A549 (cell line): ENCODE data around the gene FAM131C. TPM values are rescaled to one million over a fixed set of nuclear protein-coding genes. Genes with fewer than 3 reads are reported as not detected.
"Not testable (repeated sequence)": the region's sequence is repeated elsewhere in the genome, so short reads cannot be mapped to it uniquely, and the experiment has no call there.

Experiments used
- ATAC-seq, 2 experiments: fragments of 200-7000 bp in 1 of 2; fragments of >200 bp in 1 of 2; cut with Nextera tagmentation in 1 of 2; cut with Tn5 transposase in 1 of 2; 3 replicates each; pipeline versions ENCODE4 v1.8.0 to v1.9.1; 2018 to 2020; ENCODE audit warnings: mild to moderate bottlenecking in 1 of 2, moderate library complexity in 1 of 2
- CTCF ChIA-PET: fragments of 300-600 bp; sonication (Branson Sonifier 250); formaldehyde crosslinking; extraction: SDS; loops from one replicate; lab custom pipeline; 2021; ENCODE audit warnings: antibody characterized with exemption, inconsistent platforms; lab: Yijun Ruan, JAX
- POLR2A ChIA-PET: fragments of 350-600 bp; formaldehyde crosslinking; extraction: SDS; loops from one replicate; lab custom pipeline; 2021; ENCODE audit warnings: antibody characterized with exemption, inconsistent platforms; lab: Yijun Ruan, JAX
- DNase-seq, 2 experiments: peaks; one replicate each; pipeline versions ENCODE4 v3.0.0 to v3.0.0-alpha.2; 2011 to 2016; ENCODE audit warnings: low read depth in 1 of 2, low spot score in 1 of 2
- FAIRE-seq: peaks from 2 replicates; lab custom pipeline; 2011; peaks lifted over from hg19 to GRCh38; lab: Jason Lieb, UNC
- H3K27ac ChIP-seq, 2 experiments: fragments of >200 bp; sonication (Bioruptor Twin); formaldehyde crosslinking; 3 replicates each; pipeline ENCODE4 v1.5.1; 2016 to 2017
- H3K4me1 ChIP-seq: fragments of >200 bp; sonication (Bioruptor Twin); formaldehyde crosslinking; 3 replicates; pipeline ENCODE4 v1.6.1; 2016
- H3K4me2 ChIP-seq: fragments of >200 bp; sonication (Bioruptor Twin); formaldehyde crosslinking; 3 replicates; pipeline ENCODE4 v1.6.1; 2016
- H3K4me3 ChIP-seq: fragments of >200 bp; sonication (Bioruptor Twin); formaldehyde crosslinking; 3 replicates; pipeline ENCODE4 v1.5.1; 2016
- H3K9me3 ChIP-seq: fragments of >200 bp; sonication (Bioruptor Twin); formaldehyde crosslinking; 3 replicates; pipeline ENCODE4 v1.6.1; 2016
- CTCF ChIP-seq: fragments of >200 bp; sonication (Bioruptor Twin); formaldehyde crosslinking; IDR thresholded peaks from 3 replicates; pipeline ENCODE4 v1.5.1; 2016
- HDAC2 ChIP-seq: fragments of 200-600 bp; sonication (generic); IDR thresholded peaks from 2 replicates; pipeline ENCODE4 v1.6.1; 2016
- JUNB ChIP-seq: fragments of >200 bp; sonication (Bioruptor Twin); formaldehyde crosslinking; IDR thresholded peaks from 2 replicates; pipeline ENCODE4 v1.6.1; 2016
- KDM1A ChIP-seq: fragments of 200-600 bp; sonication (generic); IDR thresholded peaks from 2 replicates; pipeline ENCODE4 v1.6.1; 2016; ENCODE audit warnings: low read depth, mild to moderate bottlenecking
- MAZ ChIP-seq: fragments of 150-350 bp; IDR thresholded peaks from 2 replicates; pipeline ENCODE4 v1.6.1; 2014; ENCODE audit warnings: antibody characterized with exemption, low read depth, low read length, borderline replicate concordance
- POLR2A ChIP-seq: IDR thresholded peaks from 2 replicates; pipeline ENCODE4 v1.6.1; 2012; ENCODE audit warnings: mild to moderate bottlenecking, low read length
- RAD21 ChIP-seq, 2 experiments: fragments of >200 bp in 1 of 2; sonication (Bioruptor Twin) in 1 of 2; formaldehyde crosslinking in 1 of 2; IDR thresholded peaks in 1 of 2; conservative IDR thresholded peaks in 1 of 2; 2 replicates in 1 of 2; 3 replicates in 1 of 2; pipeline ENCODE4 v1.6.1; 2012 to 2018; ENCODE audit warnings: inconsistent platforms in 1 of 2
- SMC3 ChIP-seq: fragments of >200 bp; sonication (Bioruptor Twin); formaldehyde crosslinking; IDR thresholded peaks from 3 replicates; pipeline ENCODE4 v1.6.1; 2018; ENCODE audit warnings: inconsistent platforms
- ZNF302 ChIP-seq: fragments of 250-450 bp; sonication (Bioruptor Pico); IDR thresholded peaks from 2 replicates; pipeline ENCODE4 v1.9.0; 2021; ENCODE audit warnings: inconsistent platforms, mild to moderate bottlenecking, moderate library complexity
- ZSCAN20 ChIP-seq: fragments of 250-450 bp; sonication (Bioruptor Pico); IDR thresholded peaks from 2 replicates; pipeline ENCODE4 v1.8.0; 2022; ENCODE audit warnings: mild to moderate bottlenecking, moderate library complexity
- WGBS: methylation state at CpG from one replicate; pipeline ENCODE4 v1.1.6; 2017; ENCODE audit errors: missing lambda C conversion rate; 5-methylcytosine and 5-hydroxymethylcytosine counted together
- polyA plus RNA-seq, 4 experiments: library from polyadenylated mRNA; depleted of rRNA in 3 of 4; stranded (reverse); fragments of >200 nt; fragmentation: RNase III in 1 of 4; extraction: RNeasy Plus Mini Kit Qiagen cat#74134 plus additional on column Dnase treatment in 1 of 4; gene quantifications; 2 replicates in 3 of 4; 3 replicates in 1 of 4; pipeline ENCODE4 v1.2.3, GENCODE V29; 2011 to 2017
- TF ChIP-seq, protein P1 (sequence below): fragments of 150-350 bp; IDR thresholded peaks from 2 replicates; pipeline ENCODE4 v1.6.1; 2014; ENCODE audit warnings: low read depth, mild to moderate bottlenecking, low read length
- TF ChIP-seq, protein P2 (sequence below): IDR thresholded peaks from 2 replicates; pipeline ENCODE4 v1.6.1; 2012
- TF ChIP-seq, protein P3 (sequence below): IDR thresholded peaks from 2 replicates; pipeline ENCODE4 v1.6.1; 2012

FAM131C gene
- polyA plus RNA-seq, 2 of the 4 experiments (the other 2 are of a cell fraction), result 2.3 to 6.7 TPM

DNA sequence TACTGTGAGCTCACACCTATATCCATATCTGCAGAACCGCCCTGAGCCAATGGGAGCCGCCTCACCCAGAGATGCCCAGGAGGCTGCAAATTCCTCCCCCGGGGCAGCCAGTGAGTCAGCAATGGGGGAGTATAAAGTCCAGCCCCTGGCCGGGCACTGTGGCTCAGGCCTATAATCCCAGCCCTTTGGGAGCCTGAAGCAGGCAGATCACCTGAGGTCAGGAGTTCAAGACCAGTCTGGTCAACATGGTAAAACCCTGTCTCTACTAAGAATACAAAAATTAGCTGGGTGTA lies 34.9 kb downstream of the FAM131C start (continued):
- TF ChIP-seq, protein P1, sequence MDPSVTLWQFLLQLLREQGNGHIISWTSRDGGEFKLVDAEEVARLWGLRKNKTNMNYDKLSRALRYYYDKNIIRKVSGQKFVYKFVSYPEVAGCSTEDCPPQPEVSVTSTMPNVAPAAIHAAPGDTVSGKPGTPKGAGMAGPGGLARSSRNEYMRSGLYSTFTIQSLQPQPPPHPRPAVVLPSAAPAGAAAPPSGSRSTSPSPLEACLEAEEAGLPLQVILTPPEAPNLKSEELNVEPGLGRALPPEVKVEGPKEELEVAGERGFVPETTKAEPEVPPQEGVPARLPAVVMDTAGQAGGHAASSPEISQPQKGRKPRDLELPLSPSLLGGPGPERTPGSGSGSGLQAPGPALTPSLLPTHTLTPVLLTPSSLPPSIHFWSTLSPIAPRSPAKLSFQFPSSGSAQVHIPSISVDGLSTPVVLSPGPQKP, result no peak
- TF ChIP-seq, all 56 proteins: peak for 0

- FAIRE-seq, DNase-seq, H3K9me3 ChIP-seq, POLR2A ChIA-PET, H3K4me2 ChIP-seq, H3K4me3 ChIP-seq, H3K27ac ChIP-seq, ATAC-seq, H3K4me1 ChIP-seq: not testable (repeated sequence)
- CTCF ChIA-PET, result interaction anchor here (1.5 kb wide), 1 partner anchor 9 kb away, joined by 6 read pairs; no protein-coding TSS in a partner anchor
- WGBS, result no CpG with 5 or more reads among the region's 11 CpGs
These were observed 37.0 kb downstream of the FAM131C start for GRCh38 chr1:16036461-16036860.

DNA sequence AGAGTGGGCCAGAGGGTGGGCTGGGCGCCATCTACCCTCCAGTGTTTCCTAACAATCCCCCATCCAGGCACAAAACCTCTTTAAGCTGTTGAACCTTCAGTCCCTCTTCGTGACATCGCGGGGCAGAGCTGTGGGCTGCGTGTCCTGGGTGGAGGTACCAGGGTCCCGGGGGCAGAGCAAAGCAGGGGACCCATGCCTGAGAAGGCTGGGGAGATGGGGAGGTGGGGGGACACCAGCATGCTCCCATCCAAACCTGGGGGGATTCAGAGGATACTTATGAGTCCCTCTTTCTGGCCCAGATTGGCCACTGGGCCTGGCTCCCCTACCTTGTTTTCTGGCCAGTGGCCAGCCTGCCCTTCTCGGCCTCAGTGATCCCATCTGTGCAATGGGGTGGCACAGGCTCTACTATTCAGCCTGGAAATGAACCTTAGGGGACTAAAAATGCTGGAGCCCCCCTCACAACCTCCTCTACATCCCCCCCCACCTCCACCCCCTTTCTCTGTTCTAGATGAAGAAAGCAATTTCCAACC lies 40.3 kb downstream of the FAM131C start:
- CTCF ChIA-PET, result interaction anchor here (0.7 to 4.9 kb wide), 10 partner anchors 12 to 57 kb away, joined by 3 to 37 read pairs (median 4); partner anchors contain the start of genes HSPB7 and ZBTB17
- H3K9me3 ChIP-seq, FAIRE-seq, H3K4me2 ChIP-seq, POLR2A ChIA-PET, H3K4me1 ChIP-seq, H3K4me3 ChIP-seq, H3K27ac ChIP-seq, ATAC-seq, DNase-seq: not testable (repeated sequence)
- whole genome bisulfite sequencing, result 67% methylated on average over 6 of the region's 7 CpGs

GRCh38 chr1:16032388-16033102 lies 40.9 kb downstream of the FAM131C start:
- peak; percentile 77 to 86 for DNase-seq
- 26% methylated on average over 8 of the region's 18 CpGs for WGBS
- H3K4me3 ChIP-seq, result no peak overlapping the region
- no peak for FAIRE-seq
- CTCF ChIA-PET, result interaction anchor here (0.7 to 4.9 kb wide), 11 partner anchors 12 to 56 kb away, joined by 3 to 37 read pairs (median 4); partner anchors contain the start of genes HSPB7 and ZBTB17
- POLR2A ChIA-PET, result no interaction called here
- TF ChIP-seq JUNB (no peak), ZSCAN20 (no peak), SMC3 (peak; percentile 69), KDM1A (no peak), CTCF (peak; percentile 53), MAZ (0 out of 2 replicates have a peak, but pooled peaks have one; percentile 45), RAD21 (conservative IDR thresholded peaks at IDR 0.05 in 1 of 2, IDR thresholded peaks at IDR 0.05 in 1 of 2) (peak; percentile 74 to 76), HDAC2 (no peak), ZNF302 (CRISPR knock-in tag) (no peak), POLR2A (no peak)
- TF ChIP-seq, protein P2, sequence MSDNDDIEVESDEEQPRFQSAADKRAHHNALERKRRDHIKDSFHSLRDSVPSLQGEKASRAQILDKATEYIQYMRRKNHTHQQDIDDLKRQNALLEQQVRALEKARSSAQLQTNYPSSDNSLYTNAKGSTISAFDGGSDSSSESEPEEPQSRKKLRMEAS, result no peak
- TF ChIP-seq, protein P3, sequence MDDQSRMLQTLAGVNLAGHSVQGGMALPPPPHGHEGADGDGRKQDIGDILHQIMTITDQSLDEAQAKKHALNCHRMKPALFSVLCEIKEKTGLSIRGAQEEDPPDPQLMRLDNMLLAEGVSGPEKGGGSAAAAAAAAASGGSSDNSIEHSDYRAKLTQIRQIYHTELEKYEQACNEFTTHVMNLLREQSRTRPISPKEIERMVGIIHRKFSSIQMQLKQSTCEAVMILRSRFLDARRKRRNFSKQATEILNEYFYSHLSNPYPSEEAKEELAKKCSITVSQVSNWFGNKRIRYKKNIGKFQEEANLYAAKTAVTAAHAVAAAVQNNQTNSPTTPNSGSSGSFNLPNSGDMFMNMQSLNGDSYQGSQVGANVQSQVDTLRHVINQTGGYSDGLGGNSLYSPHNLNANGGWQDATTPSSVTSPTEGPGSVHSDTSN, result no peak
- peak; percentile 76 to 95 for ATAC-seq
- peaks cover 5% of the 10 kb centered on the region for H3K4me1 ChIP-seq
- no peaks in the 10 kb centered on the region for H3K9me3 ChIP-seq
- peak overlapping the region; percentile 42; the same call in 1 of the 3 replicates for H3K4me2 ChIP-seq
- no peak overlapping the region for H3K27ac ChIP-seq
